HepG2 (cell line): ENCODE measurements around the gene MARCHF6. TPM values are rescaled to one million over a fixed set of nuclear protein-coding genes. Genes with fewer than 3 reads are reported as not detected.

Experiments
- E2F2 ChIP-seq: sonication (generic); formaldehyde crosslinking; IDR thresholded peaks from 2 replicates; pipeline ENCODE4 v1.4.0; 2020; ENCODE audit warnings: missing genetic modification reagents, borderline replicate concordance
- FOXA3 ChIP-seq: IDR thresholded peaks from 2 replicates; pipeline ENCODE4 v1.6.1; 2016; ENCODE audit warnings: missing genetic modification reagents, missing compliant biosample characterization
- FUBP1 ChIP-seq: sonication (generic); formaldehyde crosslinking; IDR thresholded peaks from 2 replicates; pipeline ENCODE4 v1.5.1; 2020; ENCODE audit warnings: missing genetic modification reagents, mild to moderate bottlenecking, borderline replicate concordance
- HDAC1 ChIP-seq: sonication (generic); formaldehyde crosslinking; IDR thresholded peaks from 2 replicates; pipeline ENCODE4 v1.5.1; 2020; ENCODE audit warnings: mild to moderate bottlenecking, missing genetic modification reagents
- JDP2 ChIP-seq: sonication (generic); formaldehyde crosslinking; IDR thresholded peaks from 2 replicates; pipeline ENCODE4 v1.8.1; 2022; ENCODE audit warnings: missing genetic modification reagents, borderline replicate concordance
- MED13 ChIP-seq: sonication (generic); formaldehyde crosslinking; IDR thresholded peaks from 2 replicates; pipeline ENCODE4 v1.5.0; 2020; ENCODE audit warnings: missing genetic modification reagents
- MEF2D ChIP-seq: sonication (generic); formaldehyde crosslinking; IDR thresholded peaks from 2 replicates; pipeline ENCODE4 v1.5.1; 2020; ENCODE audit warnings: mild to moderate bottlenecking, missing genetic modification reagents
- NPAS2 ChIP-seq: sonication (generic); formaldehyde crosslinking; IDR thresholded peaks from 2 replicates; pipeline ENCODE4 v1.8.0; 2022; ENCODE audit warnings: mild to moderate bottlenecking, missing genetic modification reagents, borderline replicate concordance
- TCF7 ChIP-seq: sonication (generic); IDR thresholded peaks from 2 replicates; pipeline ENCODE4 v1.6.1; 2016; ENCODE audit warnings: antibody characterized with exemption, low read depth
- TCF7L2 ChIP-seq: IDR thresholded peaks from 2 replicates; pipeline ENCODE4 v1.6.1; 2011; ENCODE audit warnings: mild to moderate bottlenecking, low read depth, low read length, moderate library complexity
- ZBTB4 ChIP-seq: sonication (generic); formaldehyde crosslinking; IDR thresholded peaks from 2 replicates; pipeline ENCODE4 v1.4.0; 2020; ENCODE audit warnings: missing genetic modification reagents, mild to moderate bottlenecking, borderline replicate concordance
- ZFY ChIP-seq: sonication (generic); formaldehyde crosslinking; IDR thresholded peaks from 2 replicates; pipeline ENCODE4 v1.4.0; 2020; ENCODE audit warnings: missing genetic modification reagents
- ZNF331 ChIP-seq: sonication (generic); formaldehyde crosslinking; IDR thresholded peaks from 2 replicates; pipeline ENCODE4 v1.4.0; 2020; ENCODE audit warnings: missing genetic modification reagents
- ZNF557 ChIP-seq: sonication (generic); formaldehyde crosslinking; IDR thresholded peaks from 2 replicates; pipeline ENCODE4 v1.4.0; 2020; ENCODE audit warnings: missing genetic modification reagents
- ZNF670 ChIP-seq: sonication (generic); formaldehyde crosslinking; IDR thresholded peaks from 2 replicates; pipeline ENCODE4 v1.8.0; 2022; ENCODE audit warnings: mild to moderate bottlenecking, missing genetic modification reagents, borderline replicate concordance
- ZNF672 ChIP-seq: sonication (generic); formaldehyde crosslinking; IDR thresholded peaks from 2 replicates; pipeline ENCODE4 v1.8.1; 2022; ENCODE audit warnings: missing genetic modification reagents
- ZNF737 ChIP-seq: sonication (generic); formaldehyde crosslinking; IDR thresholded peaks from 2 replicates; pipeline ENCODE4 v1.5.0; 2020; ENCODE audit warnings: missing genetic modification reagents, mild to moderate bottlenecking, borderline replicate concordance
- polyA plus RNA-seq, 8 experiments: library from polyadenylated mRNA; depleted of rRNA in 3 of 8; stranded (reverse) in 7 of 8; unstranded in 1 of 8; fragments of >200 nt; fragmentation: Illumina TruSeq in 4 of 8; extraction: Trizol in 4 of 8; gene quantifications; 2 replicates each; pipeline versions ENCODE4 v1.2.1 to v1.2.3, GENCODE V29; 2011 to 2016; ENCODE audit warnings: low read depth in 4 of 8, missing spikeins in 1 of 8, mixed read lengths in 1 of 8; ENCODE audit not compliant: insufficient read depth in 1 of 8
- total RNA-seq, 5 experiments: library from RNA; depleted of rRNA; stranded (reverse); fragments of >200 nt; fragmentation: Illumina TruSeq; extraction: Trizol; gene quantifications; 2 replicates each; pipeline ENCODE4 v1.2.3, GENCODE V29; 2016; ENCODE audit warnings: low read depth in 1 of 5
- TF ChIP-seq, protein P1 (sequence below): sonication (generic); formaldehyde crosslinking; IDR thresholded peaks from 2 replicates; pipeline ENCODE4 v1.4.0; 2020; ENCODE audit warnings: missing genetic modification reagents, borderline replicate concordance

MARCHF6 gene
- total and polyA plus RNA-seq, 2 of the 13 experiments (the other 11 are each of a cell fraction or from before 2014, with no cell fraction given) = 48.6 to 107 TPM

- peak; percentile 76 for TF ChIP-seq ZNF331 (CRISPR knock-in tag)
- TF ChIP-seq ZNF557 (CRISPR knock-in tag) = peak; percentile 78; the same call in 1 of the 2 replicates
- no peak for TF ChIP-seq FUBP1 (CRISPR knock-in tag)
- TF ChIP-seq TCF7 = 0 out of 2 replicates have a peak, but pooled peaks have one; percentile 6
- TF ChIP-seq MED13 = peak; percentile 94
- TF ChIP-seq ZBTB4 (CRISPR knock-in tag) = 0 out of 2 replicates have a peak, but pooled peaks have one; percentile 75
- no peak for TF ChIP-seq NPAS2 (CRISPR knock-in tag)
- TF ChIP-seq MEF2D (CRISPR knock-in tag) = peak; percentile 78; the same call in 1 of the 2 replicates
- peak; percentile 87 for TF ChIP-seq HDAC1
- peak; percentile 56; the same call in 1 of the 2 replicates for TF ChIP-seq E2F2 (CRISPR knock-in tag)
- peak; percentile 76; the same call in 1 of the 2 replicates for TF ChIP-seq ZNF737 (CRISPR knock-in tag)
- no peak for TF ChIP-seq ZNF672 (CRISPR knock-in tag)
- TF ChIP-seq TCF7L2 = no peak
- peak; percentile 17; the same call in 1 of the 2 replicates for TF ChIP-seq FOXA3 (CRISPR knock-in tag)
- TF ChIP-seq, protein P1, sequence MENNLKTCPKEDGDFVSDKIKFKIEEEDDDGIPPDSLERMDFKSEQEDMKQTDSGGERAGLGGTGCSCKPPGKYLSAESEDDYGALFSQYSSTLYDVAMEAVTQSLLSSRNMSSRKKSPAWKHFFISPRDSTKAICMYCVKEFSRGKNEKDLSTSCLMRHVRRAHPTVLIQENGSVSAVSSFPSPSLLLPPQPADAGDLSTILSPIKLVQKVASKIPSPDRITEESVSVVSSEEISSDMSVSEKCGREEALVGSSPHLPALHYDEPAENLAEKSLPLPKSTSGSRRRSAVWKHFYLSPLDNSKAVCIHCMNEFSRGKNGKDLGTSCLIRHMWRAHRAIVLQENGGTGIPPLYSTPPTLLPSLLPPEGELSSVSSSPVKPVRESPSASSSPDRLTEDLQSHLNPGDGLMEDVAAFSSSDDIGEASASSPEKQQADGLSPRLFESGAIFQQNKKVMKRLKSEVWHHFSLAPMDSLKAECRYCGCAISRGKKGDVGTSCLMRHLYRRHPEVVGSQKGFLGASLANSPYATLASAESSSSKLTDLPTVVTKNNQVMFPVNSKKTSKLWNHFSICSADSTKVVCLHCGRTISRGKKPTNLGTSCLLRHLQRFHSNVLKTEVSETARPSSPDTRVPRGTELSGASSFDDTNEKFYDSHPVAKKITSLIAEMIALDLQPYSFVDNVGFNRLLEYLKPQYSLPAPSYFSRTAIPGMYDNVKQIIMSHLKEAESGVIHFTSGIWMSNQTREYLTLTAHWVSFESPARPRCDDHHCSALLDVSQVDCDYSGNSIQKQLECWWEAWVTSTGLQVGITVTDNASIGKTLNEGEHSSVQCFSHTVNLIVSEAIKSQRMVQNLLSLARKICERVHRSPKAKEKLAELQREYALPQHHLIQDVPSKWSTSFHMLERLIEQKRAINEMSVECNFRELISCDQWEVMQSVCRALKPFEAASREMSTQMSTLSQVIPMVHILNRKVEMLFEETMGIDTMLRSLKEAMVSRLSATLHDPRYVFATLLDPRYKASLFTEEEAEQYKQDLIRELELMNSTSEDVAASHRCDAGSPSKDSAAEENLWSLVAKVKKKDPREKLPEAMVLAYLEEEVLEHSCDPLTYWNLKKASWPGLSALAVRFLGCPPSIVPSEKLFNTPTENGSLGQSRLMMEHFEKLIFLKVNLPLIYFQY (CRISPR knock-in tag) = 0 out of 2 replicates have a peak, but pooled peaks have one; percentile 9
- peak; percentile 75; the same call in 1 of the 2 replicates for TF ChIP-seq ZNF670 (CRISPR knock-in tag)
- peak; percentile 47; the same call in 1 of the 2 replicates for TF ChIP-seq JDP2 (CRISPR knock-in tag)
- peak; percentile 96 for TF ChIP-seq ZFY (CRISPR knock-in tag)
Observed at GRCh38 chr5:10353241-10354047, at the start of gene MARCHF6 (continued).
